Activated effector memory CD4-positive, alpha-beta T cell treated with anti-CD3 and anti-CD28 coated beads, Interleukin-2, amount 50 U/mL, for 16 hours (primary cell): ENCODE measurements around the gene STK39.

Source experiments
- DNase-seq: peaks from one replicate; pipeline ENCODE4 v3.0.0-alpha.2; 2020

The STK39 gene

GRCh38 chr2:168241746-168242145, 5.6 kb downstream of the STK39 start:
- DNase-seq = no peak

GRCh38 chr2:168241208-168241607, 6.2 kb downstream of the STK39 start:
- peak; percentile 65 for DNase-seq

GRCh38 chr2:168239281-168239680, 8.1 kb downstream of the STK39 start:
- no peak for DNase-seq

GRCh38 chr2:168237741-168238140, 9.7 kb downstream of the STK39 start:
- no peak for DNase-seq

- no peak for DNase-seq
Measured at GRCh38 chr2:168234407-168235085, 12.8 kb downstream of the STK39 start.

GRCh38 chr2:168233726-168234406, 13.5 kb downstream of the STK39 start:
- no peak for DNase-seq

GRCh38 chr2:168233166-168233565, 14.2 kb downstream of the STK39 start:
- no peak for DNase-seq

GRCh38 chr2:168231609-168232241, 15.7 kb downstream of the STK39 start:
- no peak for DNase-seq

- DNase-seq = no peak
Measured at GRCh38 chr2:168230389-168230788, 17.0 kb downstream of the STK39 start.

- no peak for DNase-seq
Measured at GRCh38 chr2:168224346-168224745, 23.0 kb downstream of the STK39 start.

- no peak for DNase-seq
Measured at GRCh38 chr2:168222088-168222487, 25.3 kb downstream of the STK39 start.

GRCh38 chr2:168220965-168221819, 26.2 kb downstream of the STK39 start:
- DNase-seq = no peak

GRCh38 chr2:168217920-168218319, 29.5 kb downstream of the STK39 start:
- no peak for DNase-seq

GRCh38 chr2:168216351-168217005, 30.9 kb downstream of the STK39 start:
- no peak for DNase-seq

- DNase-seq = no peak
Measured at GRCh38 chr2:168215813-168216212, 31.6 kb downstream of the STK39 start.

- DNase-seq = no peak
Measured at GRCh38 chr2:168212866-168213265, 34.5 kb downstream of the STK39 start.

GRCh38 chr2:168212167-168212566, 35.2 kb downstream of the STK39 start:
- no peak for DNase-seq

- no peak for DNase-seq
Measured at GRCh38 chr2:168211664-168212163, 35.7 kb downstream of the STK39 start.

GRCh38 chr2:168210895-168211570, 36.4 kb downstream of the STK39 start:
- DNase-seq = no peak

GRCh38 chr2:168210216-168210894, 37.0 kb downstream of the STK39 start:
- DNase-seq = no peak

- DNase-seq = no peak
Measured at GRCh38 chr2:168208652-168209051, 38.7 kb downstream of the STK39 start.
